ENCODE measurements around the gene BRINP3.

BRINP3 gene

DNA sequence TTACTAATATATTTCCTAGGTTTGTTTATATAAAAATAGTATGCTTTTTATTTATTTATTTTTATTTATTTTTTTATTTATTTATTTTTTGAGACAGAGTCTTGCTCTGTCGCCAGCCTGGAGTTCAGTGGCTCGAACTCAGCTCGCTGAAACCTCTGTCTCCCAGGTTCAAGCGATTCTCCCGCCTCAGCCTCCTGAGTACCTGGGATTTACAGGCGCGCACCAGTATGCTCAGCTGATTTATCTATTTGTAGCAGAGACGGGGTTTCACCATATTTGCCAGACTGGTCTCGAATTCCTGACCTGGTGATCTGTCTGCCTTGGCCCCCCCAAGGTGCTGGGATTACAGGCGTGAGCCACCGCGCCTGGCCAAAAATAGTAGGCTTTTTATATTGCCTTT lies 33.2 kb downstream of the BRINP3 start:
- no peak for DNase-seq

DNA sequence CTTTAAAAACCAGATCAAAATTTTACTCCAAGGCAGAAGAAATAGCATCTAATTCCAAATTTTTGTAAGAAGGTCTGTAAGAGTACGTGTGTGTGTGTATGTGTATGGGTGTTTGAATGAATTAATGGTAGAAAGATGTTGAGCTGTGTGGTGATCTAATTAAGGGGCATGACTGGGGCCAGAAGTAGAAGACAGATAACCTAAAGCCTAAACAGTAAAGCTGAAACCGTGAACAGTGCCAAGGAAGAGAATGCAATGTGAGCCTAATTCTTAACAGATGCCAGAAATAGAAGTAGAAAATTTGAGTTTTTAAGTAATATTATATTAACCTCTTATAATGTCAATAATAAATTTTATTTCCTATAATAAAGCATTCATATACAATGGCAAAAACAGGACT lies 38.2 kb downstream of the BRINP3 start:
- no peak for DNase-seq

DNA sequence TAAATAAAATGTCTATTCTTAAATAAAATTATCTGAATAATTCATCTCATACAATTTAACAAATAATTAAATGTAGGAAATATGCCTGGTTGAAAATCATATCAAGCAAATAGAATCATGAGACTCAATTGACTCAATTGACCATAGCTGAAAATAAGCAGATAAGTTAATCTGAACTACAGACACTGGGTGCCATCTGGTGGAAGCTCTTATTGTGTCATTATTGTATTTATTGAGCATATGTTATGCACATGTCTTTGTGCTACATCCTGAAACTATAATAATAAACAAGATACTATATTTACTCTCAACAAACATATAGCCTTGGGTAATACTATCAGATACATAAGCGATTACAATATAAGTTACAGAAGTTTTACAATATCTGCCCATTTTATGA lies 41.0 kb downstream of the BRINP3 start:
- DNase-seq: no peak

DNA sequence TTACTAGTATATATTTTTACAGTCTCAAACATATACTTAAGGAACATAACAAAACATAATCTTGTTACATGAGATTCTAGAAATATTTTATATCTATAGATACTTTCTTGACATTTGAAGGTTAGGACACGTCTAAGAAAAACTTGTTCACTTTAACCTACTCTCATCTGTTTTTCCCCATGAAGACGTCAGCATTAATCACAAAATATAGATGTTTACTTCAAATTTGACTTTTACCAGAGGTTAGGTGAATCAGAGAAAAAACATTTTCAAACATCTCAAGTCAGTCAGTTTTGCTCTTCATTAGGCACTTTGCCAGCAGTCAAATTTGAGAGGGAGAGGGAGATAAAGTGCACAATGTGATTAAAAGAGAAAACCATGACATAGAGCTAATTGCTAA lies 47.7 kb downstream of the BRINP3 start:
- DNase-seq: no peak

DNA sequence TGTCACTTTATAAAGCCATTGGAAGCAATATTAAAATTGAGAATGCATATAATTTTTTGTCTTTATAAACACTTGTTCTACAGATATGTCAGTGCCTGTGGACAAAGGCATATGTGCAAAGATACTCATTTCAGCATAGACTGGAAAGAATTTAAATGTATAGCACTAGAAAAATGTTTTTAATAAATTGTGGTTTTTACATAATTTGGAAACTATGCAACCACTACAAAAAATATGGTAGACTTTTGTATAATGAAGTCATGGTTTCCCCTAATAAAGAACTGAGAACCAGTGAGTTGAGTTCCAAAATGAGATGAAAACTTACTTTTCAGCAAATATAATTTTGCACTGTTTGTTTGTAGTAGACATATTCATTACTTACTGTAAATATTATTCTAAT lies 48.5 kb downstream of the BRINP3 start:
- DNase-seq: no peak

DNA sequence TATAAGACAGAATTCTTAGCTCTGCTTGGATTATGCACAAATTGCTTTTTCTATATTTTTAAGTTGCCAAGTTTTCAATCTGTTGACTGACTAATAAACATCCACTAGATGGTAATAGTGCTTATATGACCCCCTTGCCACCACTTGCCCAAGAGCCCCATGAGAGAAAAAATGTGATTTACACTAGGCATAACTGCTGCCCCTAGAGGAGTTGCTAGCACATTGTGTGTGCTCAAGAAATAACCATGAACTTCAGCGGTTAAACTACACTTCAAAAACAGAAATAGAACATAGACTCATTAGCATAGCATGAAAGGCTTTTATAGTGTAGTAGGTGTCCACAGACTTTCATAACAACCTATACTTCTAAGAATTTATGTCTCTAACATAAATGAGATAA lies 61.4 kb downstream of the BRINP3 start:
- no peak for DNase-seq

DNA sequence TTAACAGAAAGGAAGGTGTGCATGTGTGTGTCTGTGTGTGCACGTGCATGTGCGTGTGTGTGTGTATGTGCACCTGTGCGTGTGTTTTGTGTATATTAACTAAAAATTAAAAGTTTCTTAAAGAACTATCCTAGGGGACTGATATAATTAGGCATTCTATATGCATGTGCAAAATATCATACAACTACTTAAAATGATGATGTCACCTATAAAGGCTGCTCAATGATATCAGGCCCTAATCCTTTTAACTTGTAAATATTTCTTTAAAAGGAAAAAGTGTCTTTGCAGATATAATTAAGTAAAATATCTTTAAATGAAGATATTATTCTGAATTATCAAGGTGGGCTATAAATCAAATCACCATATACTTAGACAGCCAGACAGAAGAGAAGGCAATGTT lies 64.5 kb downstream of the BRINP3 start:
- DNase-seq: no peak

DNA sequence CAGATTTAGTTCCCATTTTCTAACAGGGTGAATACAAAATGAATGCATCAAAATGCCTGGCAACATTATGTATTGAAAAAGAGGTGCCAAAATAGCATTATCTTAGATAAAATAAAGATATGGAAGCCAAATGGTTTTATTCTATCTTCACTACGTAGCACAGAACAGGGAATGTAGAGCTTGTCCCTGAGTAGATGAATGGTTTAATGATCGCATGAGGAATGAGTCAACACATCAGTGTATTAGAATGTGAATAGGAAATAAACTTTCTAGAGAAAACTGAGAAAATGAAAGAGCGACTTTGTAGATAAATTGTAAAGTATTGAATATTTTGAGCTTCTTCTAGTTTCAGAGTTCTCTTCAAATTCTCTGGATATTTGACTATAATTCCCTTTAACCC lies 74.3 kb downstream of the BRINP3 start:
- no peak for DNase-seq

DNA sequence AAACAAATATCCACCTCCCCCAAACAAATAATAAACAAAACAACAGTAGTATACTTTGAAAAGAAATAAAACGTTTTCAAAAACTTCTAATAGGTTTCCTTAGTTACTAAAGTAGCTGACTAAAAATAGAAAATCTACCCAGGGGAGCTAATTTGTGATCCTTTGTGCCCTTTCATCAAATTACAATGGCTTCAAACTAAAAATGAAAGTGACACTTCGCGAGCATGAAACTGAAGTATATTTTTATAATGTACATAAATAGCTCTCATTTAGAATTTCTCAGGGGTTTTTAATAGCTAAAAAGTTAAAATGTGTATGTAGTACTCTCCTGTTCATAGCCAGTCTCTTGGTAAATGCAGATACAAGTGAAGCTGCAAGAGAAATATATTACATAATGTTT lies 78.4 kb downstream of the BRINP3 start:
- no peak for DNase-seq

DNA sequence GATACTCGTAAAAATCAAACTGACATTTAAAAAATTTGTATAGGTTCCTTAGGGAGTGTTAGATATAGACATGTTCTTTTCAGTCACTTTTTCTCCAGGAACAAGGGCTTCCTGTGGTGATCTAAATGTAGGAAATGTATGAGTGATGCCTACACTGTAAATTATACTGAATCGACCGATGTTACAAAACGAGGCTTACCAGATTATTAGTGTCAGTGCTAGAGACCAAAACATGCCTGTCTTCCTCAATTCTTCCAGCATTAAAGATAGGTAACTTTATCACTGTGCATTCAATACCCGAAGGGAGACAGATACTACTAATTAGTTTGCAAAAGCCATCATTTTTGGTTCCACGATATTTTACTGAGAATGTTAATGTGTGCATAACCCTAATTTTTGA lies 86.1 kb downstream of the BRINP3 start:
- no peak for DNase-seq

DNA sequence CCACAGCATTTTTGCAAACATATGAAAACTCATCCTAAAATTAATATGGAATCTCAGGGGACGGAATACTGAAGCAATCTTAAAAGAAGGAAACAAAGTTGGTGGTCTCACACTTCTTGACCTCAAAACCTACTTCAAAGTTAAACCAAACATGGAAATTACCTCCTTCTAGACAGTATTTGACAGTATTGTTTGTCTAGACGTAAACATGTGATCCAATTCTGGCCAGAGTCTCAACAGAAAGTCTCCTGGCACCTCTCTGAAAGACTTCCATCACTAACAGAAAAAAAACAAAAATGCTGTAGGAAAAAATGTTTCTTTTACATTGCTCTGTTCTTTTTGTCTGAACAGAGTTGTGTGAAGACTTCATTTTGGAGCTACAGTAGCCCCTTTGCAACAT lies 99.7 kb downstream of the BRINP3 start:
- no peak for DNase-seq

DNA sequence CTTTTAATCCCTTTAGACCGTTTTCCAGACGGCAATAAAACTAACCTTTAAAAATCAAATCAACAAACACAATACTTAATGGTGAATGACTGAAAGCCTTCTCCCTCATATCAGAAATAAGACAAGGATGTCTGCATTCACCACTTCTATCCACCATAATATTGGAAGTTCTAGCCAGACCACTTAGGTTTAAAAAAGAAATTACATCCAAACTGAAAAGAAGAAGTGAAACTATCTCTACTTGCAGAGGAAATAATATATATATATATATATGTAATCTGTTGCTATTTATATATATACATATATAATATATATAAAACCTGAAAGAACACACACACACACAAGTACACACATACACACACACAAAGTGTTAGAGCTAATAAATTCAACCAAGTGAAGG lies 100.4 kb downstream of the BRINP3 start:
- DNase-seq: no peak

DNA sequence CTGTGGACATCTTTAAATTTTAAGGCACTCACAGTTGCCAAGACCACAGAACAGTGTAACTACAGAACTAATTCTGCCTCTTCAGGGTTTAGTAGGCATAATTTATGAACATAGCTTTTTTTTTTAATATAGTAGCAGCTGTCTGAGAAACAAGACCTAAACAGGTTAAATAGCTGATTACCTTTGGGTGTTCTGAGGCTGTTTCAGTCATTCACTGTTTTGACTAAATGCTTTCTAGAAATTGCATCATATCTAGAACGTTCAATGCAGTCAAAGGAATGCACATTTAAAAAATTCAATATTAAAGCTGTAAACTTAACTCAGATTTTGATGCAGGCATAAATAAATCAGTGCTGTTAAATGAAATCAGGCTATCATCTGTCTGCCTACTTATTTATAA lies 101.6 kb downstream of the BRINP3 start:
- DNase-seq: no peak

DNA sequence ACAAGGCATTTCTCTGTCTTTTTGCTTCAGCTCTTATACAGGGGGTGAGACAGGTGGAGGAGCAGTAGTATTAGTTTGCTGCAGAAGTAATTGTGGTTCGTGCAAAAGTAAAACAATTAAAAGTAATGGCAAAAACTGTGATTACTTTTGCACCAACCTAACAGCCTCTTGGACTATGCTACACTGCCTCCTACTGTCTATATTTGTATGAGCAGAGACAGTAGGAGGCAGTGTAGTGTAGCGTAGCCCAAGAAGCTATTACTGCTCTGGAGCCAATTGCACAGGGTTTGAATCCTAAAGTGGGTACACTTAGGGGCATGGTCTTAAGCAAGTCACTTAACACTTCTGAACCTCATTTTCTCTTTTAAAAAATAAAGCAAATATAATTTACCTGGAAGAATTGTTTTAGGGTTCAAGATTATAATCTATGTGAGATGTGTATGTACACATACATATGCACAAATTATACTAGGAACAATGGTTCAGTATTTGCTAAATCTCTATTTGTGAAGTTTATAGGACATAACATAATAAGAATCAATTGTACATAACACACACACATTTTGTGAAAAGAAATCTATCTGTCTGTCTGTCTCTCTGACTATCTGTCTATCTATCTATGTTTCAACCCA lies 103.8 kb downstream of the BRINP3 start:
- no peak for DNase-seq

DNA sequence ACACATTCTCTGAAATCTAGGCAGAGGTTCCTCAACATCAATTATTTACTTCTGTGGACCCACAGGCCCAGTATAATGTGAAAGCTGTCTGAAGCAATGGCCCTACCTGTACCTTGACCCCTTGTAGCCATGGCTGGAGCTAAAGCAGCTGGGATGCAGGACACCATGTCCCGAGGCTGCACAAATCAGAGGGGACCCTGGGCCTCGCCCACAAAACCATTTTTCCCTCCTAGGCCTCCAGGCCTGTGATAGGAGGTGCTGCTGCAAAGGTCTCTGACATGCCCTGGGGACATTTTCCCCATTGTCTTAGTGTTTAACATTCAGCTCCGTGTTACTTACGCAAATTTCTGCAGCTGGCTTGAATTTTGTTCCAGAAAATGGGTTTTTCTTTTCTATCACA lies 110.5 kb downstream of the BRINP3 start:
- no peak for DNase-seq

DNA sequence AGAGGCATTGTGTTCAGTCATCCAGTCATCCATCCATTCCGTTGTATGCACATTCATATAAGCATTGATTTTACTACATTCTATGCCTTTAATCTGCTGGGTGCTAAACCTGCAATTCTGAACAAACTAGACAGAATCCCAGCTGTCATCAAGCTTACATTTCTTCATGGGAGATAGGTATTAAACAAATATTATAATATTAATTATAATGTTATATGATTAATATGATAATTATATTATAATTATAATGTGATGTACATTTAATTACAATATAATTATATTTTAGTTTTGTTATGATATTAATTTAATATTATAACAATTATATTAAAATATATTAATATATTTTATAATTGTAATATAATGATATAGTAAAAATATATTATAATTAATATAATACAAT lies 112.4 kb downstream of the BRINP3 start:
- DNase-seq: no peak

DNA sequence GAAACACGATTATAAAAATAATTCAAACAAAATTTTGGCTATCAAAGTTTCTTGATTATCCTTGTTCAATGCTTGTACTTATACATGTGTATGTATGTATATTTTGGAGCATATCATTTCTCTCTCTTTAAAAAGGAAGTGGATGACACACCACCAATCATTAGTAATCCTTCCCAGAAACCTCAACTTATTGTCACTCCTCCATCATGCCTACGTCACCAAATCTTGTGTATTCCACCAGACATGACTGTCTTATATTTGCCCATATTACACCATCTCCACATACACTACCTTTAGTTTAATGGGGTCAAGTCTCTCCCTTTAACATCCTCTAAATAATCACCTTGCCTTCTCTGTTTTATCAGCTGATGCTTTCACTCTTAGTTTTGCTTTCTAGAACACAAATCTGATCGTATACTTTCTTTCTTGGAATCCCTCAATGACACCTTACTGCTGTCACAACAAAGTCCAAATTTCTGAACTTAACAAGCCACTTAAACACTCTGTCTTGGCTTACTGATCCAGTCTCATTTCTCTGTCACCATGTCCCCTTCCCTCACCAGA lies 124.0 kb downstream of the BRINP3 start:
- DNase-seq: no peak

DNA sequence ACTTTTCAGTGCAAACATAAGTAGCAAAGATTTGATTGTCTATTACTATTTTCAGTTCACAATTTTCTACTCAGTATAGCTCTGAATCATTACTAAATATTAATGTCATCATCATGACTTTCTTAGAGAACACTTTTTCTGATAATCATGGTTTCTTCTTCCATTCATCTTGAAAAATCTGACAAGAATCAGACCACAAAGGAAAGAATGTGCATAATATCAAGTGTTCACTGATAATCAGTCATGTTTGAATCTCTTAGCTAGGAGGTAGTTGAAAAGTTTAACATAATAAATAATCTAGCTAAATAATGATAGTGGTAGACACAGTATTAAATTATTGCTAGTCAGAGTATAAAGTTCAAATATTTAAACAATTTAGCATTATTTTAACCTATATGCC lies 133.2 kb downstream of the BRINP3 start:
- DNase-seq: no peak

DNA sequence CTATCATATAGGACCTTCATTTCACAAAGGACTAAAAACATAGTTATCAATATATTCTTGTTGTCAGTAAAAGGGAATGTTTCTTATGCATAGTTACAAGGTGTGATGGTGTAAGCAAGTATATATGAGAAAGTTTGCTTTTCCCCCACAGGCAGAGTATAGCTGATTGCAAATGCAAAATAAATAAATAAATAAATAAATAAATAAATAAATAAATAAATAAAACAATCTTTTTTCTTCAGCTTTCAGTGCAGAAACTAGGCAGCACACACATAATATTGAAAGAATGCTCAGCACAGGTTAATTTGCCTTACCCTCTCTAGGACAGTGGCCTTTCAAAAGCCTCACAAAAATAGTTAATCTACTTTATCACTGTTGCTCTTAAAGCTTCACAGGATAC lies 138.8 kb downstream of the BRINP3 start:
- no peak for DNase-seq

DNA sequence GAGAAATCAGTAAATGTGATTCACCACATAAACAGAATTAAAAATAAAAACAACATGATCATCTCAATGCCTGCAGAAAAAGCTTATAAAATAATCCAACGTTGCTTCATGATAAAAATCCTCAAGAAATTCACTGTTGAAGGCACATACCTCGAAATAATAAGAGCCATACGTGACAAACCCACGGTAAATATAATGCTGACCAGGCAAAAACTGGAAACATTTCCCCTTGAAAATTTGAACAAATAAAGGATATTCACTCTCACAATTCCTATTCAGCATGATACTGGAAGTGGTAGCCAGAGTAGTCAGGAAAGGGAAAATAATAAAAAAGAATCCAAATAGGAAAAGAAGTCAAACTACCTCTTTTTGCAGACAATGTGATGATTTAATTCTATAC lies 148.8 kb downstream of the BRINP3 start:
- no peak for DNase-seq

DNA sequence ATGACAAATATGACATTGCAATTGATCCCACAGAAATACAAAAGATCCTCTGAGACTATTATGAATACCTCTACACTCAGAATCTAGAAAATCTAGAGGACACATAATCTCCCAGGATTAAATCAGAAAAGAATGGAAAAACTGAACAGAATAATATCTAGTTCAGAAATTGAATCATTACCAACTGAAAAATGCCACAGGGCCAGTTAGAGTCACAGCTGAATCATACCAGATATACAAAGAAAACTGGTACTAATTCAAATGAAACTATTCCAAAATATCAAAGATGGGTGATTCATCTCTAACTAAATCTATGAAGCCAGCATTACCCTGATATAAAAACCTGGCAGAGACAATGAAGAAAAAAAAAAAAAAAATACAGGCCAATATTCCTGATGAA lies 149.3 kb downstream of the BRINP3 start:
- no peak for DNase-seq

DNA sequence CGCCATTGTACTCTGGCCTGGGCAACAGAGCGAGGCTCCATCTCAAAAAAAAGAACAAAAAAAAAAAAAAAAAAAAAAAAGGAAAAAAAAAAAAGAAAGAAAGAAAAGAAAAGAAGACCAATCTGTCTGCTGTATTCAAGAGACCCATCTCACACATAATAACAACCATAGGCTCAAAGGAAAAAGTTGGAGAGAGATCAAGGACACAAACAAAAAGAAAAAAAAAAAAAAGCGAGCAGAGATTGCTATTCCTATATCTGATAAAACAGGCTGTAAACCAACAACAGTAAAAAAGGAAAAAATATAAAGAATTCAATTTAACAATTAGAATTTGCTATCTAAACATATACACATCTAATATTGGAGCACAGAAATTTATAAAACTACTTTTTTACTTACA lies 150.4 kb downstream of the BRINP3 start:
- no peak for DNase-seq

DNA sequence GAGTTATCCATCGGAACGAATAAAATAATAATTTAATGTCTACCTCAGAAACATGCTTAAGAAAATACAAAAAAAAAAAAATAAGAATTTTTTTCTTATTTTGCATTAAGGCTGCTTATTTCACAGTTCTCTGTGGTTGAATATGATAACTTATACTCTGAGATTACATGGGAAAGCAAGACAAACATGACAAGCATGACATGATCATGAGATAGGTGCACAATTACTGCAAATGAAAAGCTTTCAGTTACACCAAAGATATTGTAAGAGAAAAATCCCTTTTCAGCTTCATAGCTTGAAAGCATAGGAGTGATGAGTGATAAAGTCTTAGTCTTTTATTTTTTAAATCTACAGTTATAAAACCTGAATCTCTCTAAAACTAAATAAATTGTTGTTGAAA lies 154.1 kb downstream of the BRINP3 start:
- no peak for DNase-seq

DNA sequence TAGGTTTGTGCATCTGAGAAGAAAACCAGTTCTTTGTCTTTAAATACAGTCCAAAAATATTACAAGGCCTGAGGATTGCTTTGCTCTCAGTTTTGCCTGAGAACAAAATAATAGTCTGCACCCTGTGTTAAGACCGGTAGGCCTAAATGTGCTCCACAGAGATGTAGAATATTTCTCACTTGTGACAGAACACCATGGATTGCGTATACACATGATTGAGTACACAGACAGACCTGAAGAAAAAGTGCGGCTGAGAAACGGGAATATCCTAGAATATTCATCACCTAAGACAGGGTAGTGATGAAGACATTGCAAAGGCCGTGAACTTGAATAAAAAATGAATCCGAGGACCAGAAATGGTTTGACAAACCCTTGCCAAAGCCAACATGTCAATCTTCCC lies 155.4 kb downstream of the BRINP3 start:
- DNase-seq: no peak

DNA sequence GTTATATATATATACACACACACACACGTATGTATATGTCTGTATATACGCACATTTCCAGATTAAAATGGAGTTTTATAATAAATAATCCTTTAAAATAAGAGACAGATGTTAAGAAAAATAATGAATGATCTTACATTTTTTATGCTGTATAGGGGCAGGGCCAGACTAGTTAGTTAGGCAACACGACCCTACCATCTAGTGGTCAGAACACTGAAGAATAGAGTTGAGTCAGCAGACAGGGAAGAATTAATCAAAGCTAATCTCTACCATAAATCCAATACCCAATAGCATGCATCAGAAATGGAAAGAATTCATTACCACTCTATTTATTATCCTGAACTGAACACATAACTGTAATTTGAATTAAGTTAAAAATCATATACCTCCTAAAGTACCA lies 156.7 kb downstream of the BRINP3 start:
- peak; percentile 7 for DNase-seq

DNA sequence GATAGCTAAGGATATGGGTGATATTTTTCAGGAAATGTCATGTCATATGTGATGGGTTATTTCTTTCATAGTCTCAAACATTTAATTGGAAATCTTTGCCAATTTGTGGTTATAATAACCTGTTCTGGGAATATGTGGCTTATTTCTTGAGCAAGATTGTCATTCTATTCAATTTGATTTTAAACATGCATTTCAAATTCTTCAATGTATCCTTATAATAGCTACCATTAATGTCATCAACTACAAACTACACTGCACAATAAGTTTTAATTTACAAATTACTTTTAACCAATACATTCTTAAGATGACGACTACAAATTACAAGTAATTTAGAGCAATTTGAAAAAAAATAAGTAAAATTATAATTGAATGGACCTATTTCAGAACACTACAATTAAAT lies 164.9 kb downstream of the BRINP3 start:
- no peak for DNase-seq
